HT-29 (cell line): Measurements from ENCODE around the gene MYH15. TPM values are rescaled to one million over a fixed set of nuclear protein-coding genes. Genes with fewer than 3 reads are reported as not detected.
A peak's percentile ranks its signal among the peaks of the same experiment; 100 is the strongest.

Experiments used
- DNase-seq: peaks from one replicate; pipeline ENCODE4 v3.0.0-alpha.2; 2015; ENCODE audit warnings: low spot score
- total RNA-seq: library from RNA; depleted of rRNA; stranded (reverse); fragments of >200 nt; shearing (Covaris generic); gene quantifications from 2 replicates; pipeline ENCODE4 v1.2.3, GENCODE V29; 2014

Gene MYH15
- total RNA-seq, 1 experiment from 2014 or later = not detected

DNA sequence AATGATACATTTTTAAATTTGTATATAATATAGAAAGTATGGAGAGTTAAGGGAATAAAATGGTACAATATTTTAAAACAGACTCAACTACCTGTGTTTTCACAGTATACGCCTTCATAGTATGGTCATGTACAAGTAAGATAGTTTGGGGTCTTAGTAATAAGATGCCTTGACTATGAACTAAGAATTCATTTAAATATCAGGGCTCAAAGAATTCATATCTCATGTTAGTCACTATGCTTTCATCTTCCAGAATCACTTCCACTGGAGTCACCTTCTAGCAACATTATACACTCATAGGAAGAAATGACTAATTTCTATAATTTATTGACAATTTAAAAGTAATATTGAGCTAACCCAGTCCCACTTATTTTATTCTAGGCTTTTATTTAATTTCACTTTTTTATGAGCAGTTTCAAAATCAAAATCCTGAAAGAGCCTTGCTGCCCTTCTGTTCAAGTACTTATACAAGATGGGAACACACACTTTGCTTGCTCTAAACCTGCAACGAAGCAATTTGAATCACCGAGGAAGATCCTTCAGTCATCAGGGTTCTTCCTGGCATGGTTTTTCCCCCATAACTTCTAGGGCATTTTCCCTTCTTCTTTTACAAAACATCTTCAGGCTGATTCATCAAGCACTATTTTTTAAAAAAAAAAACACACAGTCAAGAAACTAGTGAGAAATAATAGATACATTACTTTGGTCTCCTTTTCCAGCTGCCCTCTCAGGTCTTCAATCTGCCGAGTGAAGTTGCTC lies 94.1 kb downstream of the MYH15 start:
- no peak for DNase-seq

DNA sequence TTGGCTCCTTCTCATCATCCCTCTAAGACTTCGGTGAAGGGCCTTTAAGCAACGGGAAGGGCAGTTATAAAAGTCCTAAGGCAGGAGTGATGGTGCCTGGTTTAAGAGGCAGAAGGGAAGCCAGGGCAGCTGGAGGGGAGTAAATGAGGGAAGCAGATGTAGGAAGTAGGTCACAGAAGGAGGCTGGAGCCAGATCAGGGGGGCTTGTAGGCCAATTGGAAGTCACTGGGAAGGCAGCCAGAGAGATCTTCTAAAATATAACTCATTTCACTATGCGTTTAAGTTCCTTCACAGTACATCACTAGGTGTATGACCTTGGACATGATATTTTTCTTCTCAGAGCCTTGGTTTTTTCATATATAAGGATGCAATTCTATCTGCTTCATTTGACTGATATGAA lies 94.7 kb downstream of the MYH15 start:
- DNase-seq = no peak

DNA sequence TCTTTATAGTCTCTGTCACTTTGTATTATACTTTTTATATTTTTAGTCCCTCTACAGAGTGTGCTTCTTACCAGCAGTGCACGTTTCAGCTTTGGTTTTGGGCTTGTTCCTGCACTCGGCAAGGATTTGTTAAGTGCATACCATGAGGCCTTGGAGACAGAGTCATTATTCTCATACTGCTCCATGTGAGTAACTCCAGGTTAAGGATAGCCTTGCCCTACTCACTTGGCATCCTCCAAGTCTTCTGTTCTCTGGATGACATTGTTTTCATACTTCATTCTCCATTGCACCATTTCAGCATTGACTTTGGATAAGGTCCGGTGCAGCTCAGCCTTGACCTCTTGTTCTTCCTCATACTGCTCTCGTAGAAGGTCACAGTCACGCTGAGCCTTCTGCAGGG lies 96.4 kb downstream of the MYH15 start:
- DNase-seq = no peak

DNA sequence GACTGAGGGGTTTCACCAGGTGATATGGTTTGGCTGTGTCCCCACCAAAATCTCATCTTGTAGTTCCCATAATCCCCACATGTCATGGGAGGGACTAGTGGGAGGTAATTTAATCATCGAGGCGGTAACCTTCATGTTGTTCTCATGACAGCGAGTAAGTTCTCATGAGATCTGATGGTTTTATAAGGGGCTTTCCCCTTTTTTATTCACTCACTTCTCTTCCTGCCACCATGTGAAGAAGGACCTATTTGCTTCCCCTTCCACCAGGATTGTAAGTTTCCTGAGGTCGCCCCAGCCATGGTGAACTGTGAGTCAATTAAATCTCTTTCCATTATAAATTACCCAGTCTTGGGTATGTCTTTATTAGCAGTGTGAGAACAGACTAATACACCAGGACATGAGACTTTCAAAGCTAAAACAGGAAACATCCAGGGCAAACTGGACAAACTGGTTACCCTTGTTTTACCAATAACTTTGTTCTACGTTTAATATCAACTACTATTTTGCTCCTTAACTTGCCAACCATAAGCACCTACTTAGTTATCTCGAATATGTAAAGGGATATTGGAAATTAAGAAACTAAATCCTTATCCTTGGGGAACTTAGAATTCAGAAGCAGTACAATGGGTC lies 98.2 kb downstream of the MYH15 start:
- DNase-seq = peak; percentile 97

DNA sequence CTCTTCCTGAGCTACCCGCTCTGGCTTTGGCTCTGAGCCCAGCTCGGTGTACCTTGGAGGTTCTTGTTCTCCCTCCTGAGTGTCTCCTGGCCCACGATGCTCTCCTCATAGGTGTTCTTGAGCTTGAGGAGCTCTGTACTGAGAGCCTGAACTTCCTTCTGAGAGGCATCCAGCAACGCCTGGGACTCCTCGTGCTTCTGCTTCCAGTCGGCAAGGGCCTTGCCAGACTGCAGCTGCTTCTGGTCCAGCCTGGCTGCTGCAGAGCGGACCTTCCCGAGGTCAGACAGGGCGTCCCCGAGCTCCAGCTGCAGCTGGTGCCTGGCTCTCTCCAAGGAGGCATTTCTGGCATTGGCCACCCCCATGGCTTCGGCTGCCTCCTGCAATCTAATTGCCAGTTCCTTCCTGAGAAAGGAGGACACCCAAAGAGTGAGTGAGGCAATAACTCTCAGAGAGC lies 99.8 kb downstream of the MYH15 start:
- no peak for DNase-seq

DNA sequence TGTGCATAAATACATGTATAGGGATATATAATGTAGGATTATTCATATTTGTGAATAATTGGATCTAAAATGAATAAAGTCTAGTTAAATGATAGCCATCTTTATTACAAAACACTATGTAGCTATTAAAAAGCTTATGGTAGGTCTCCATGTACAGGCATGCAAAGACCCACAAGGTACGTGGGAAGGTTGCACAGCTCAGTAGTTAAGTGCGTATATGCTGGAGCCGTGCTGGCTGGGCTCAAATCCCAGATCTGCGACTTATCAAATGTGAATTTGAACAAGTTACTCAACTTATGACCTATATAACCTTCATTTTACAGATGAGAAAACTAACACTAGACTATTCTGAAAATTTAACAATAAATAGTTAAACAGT lies 100.6 kb downstream of the MYH15 start:
- no peak for DNase-seq

DNA sequence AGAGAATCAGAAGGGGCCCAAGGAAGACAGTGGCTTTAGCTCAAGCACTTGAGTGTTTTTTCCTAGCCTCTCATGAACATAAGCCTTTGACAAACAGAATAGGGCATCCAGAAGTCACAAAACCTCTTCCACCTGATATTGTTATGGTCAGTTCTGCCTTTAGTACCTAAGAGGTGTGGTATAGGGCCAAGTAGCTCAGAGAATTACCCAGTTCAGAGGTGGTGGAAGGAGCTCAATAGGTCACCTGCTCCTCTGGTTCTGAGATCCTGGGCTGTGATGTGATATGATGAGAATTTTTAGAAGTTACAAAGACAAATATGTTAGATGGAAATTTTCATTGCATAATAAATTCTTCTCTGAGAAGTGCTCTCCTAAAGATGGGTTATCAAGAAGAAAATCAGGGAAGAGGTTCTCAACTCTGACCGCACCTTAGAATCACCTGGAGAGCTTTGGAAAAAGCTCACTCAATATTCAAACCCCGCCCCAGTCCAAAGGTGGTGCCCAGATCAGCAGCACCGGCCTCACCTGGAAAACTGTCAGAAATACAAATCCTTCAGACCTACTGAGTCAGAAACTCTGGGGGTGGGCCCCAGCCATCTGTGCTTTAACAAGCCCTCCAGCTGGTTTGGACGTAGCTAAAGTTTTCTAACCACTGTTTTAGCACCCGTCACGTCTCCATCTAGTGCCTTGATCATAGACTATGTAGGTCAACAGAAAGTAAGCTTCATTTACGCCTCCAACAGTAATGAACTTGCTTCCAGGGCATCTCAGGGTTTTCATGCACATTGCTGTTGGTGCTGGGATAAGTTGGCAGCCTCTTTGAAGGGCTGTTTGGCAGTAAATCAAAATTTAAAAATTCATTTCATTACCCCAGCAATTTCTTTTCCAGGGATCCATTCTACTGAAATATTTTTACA lies 101.3 kb downstream of the MYH15 start:
- DNase-seq = peak; percentile 45

DNA sequence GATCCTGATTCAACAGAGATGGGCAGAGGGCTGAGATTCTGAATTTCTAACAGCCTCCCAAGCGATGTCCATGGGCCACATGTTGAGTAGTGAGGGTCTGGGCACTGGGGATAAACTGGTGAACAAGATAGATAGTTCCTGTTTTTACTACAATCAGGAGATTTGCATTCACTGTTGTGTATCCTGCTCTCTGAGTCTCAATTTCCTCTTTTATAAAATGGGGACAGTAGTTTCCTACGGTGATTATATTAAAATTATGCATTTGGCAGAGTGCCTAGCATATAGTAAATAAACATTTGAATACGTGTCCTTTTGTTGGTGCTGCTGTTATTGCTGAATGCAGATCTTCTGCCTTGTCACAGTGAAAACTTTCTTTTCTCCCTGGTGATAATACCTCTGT lies 102.5 kb downstream of the MYH15 start:
- no peak for DNase-seq

DNA sequence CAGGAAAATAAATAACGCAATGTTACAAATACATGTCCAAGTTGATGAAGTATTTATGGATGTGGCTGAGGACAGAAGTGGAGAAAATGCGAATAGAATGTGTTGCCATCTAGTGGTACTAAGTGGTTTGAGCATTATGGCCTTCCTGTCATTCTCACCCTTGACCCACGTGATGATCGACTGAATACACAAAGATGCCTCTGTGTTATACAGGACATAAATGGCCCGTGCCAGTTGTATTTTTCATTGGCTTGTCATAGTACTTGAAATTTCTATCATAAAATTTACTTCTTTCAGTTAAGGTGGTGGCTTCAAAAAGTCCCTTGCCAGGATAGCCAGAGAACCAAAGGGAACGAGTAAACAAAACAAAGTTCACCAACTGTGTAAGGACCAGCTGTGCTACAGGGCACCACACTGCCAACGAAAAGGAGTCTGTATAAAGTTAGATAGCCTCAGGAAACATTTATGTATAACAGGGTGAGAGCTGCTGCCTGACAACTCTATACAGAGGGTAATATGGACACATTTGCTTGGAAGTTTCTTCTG lies 103.7 kb downstream of the MYH15 start:
- peak; percentile 46 for DNase-seq

DNA sequence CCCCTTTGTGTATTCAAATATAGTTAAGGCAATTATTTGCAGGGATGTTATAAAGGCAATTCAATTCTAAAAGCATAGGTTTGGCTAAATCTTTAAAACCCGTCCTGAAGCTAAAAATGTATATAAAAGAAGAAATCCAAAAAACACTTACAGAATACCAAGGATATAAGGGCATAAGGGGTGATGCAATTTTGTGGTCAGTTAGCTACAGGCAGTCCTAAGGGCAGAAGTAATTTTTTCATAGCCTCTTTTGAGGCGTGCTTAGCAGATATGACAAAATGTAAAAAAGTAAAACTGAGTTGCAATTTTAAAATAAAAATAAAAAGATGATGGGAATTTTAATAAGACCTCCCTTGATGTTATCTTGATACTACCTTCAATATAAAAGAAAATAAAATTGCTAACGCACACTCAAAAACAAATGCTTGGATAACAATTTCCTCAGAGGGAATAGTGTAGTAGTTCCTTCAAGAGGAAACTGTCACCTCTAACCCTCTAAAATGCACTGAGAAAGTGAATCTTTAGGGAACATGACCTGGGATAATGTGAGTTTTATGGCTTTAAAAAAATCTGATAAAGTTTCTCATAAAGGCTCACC lies 104.2 kb downstream of the MYH15 start:
- no peak for DNase-seq

DNA sequence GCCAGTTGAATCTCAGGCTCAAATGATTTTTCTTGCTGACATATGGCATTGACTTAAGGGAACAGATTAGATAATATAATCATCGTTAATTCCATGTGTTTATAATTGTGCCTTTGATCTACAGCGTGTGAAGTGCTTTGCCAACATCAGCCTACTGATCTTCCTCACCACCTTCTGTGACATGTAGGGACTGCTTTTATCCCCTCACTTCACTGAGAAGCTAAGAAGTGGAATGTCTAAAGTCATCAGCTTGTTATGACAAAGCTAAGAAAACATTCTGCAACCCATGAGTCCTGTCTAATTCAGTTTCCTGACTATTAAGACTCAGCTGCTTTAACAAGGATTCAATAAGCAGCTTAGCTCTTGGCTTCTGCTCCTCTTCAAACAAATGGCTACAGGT lies 106.0 kb downstream of the MYH15 start:
- no peak for DNase-seq

DNA sequence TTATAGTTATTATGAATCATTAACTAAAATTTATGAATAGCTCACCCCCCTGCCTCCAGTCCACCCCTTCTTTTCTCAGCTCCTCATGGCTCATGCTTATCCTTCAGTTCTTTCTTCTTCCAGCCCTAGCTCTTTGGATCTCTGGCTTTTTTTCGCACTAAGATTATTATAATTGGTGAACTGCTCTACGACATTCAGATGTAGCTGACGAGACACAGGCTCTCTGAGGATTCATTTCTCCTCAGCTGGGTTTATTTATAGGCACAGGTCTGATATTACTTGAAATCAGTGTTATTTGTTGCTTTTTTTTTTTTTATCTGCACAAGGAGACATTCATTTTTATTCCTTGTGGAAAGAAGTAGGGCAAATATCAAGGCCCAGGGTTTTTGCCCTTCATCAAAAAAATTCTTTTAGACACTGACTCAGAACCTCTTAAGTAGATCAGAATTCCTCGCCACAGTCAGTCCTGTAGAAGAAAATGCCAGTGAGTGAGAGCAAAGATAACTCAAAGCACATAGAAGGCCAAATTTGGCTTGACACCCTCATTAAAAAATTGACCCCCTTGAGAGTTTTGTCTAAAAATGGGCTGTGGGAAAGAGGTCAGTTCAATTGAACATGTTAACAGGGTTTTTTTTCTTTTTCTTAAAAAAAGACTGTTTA lies 106.6 kb downstream of the MYH15 start:
- no peak for DNase-seq

DNA sequence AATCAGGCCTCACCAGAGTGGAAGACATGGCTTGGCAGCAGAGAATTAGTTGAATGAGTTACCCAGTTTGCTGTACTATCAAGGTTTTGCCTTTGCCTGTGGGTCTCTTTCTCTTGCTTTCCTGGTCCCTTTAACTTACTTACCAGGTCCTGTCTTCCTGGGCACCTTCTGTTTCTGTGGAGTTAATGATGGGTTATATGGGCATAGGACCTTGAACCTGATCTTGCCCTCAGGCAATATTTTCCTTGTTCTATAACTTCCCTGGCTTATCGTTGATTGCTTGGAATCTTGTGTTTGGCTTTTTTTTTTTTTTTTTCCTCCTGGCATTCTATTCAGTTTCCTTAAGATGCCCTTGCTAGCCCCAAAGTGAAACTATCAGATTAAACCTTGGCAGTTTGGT lies 107.2 kb downstream of the MYH15 start:
- no peak for DNase-seq

DNA sequence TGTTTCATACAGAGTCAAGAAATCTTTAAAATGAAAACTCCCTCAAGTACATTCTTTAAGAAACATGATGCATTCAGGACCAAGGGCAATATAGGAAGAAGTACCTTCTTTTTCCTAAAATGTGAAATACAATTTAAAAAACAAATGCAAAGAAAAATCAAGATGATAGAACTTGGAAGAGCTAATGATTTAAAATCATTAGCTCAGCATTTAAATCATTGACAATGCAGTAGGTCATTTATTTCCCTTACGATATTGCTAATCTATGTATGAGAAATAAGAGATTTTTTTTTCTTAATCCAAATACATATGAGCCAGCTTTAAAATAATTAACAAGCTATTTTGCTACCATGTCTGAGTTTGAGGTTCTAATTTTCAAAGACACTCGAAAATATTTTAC lies 108.6 kb downstream of the MYH15 start:
- no peak for DNase-seq

DNA sequence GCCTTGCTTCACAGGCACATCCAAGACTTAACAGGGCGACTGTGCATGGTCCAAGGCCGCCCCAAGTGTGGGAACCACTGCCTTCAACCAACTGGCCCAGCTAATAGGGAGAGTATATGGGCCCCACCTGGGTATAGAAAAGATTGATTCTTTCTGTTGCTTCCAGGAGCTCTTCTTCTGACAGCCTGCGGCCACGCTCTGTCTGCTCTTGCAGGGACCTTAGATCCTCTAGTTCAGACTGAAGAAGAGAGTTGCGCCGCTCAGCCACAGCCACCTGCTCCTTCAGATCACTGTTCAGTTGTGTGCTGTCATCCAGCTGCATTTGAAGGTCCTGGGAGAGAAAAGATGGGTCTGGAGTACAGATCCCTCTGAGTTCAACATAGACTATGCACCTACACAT lies 111.9 kb downstream of the MYH15 start:
- no peak for DNase-seq

DNA sequence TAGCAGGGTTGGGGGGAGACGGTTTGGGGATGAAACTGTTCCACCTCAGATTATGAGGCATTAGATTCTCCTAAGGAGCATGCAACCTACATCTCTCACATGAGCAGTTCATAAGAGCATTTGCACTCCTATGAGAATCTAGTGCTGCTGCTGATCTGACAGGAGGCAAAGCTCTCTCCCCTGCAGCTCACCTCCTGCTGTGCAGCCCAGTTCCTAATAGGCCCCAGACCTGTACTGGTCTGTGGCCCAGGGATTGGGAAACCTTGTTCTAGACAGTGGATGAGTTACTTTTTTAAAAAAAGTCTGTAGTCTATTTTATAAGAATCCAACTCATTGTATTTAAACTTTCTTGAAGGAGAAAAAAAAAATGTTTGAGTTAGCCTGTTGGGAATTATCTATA lies 114.1 kb downstream of the MYH15 start:
- DNase-seq = no peak

DNA sequence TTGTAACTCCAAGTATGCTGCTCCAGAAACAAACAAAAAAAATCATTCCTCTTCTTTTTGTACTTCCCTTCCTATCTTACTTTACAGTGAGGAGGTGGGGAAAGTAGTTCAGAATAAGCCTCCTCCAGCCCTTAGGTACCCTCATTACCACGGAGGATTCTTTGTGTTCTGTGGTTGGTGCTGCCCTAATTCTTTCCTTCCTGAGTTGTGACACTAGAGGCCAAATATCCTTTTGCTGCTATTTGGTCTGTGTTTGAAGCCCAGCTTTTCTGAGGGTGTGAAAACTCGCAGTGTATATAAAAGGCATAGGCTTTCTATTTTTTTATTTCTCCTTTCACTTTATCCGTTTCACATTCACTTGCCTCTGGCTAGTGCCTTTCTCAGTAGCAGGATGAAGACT lies 115.8 kb downstream of the MYH15 start:
- DNase-seq = no peak

DNA sequence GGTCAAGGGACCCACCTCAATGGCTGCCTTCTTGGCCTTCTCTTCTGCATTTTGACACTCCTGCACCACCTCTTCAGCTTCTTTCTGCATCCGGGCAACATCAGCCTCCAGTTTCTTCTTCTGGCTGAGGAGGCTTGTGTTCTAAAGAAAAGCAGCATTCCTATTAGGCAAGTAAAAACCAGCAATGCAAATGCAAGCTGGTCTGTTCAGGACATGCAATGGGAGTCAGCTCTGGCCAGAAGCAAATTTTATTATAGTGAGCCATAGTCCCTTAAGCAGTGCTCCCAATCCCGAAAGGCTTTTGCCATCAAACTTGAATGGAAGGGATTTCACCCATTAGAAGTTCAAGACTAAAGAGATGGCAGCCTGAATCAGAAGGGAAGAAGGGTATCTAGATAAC lies 116.4 kb downstream of the MYH15 start:
- no peak for DNase-seq

DNA sequence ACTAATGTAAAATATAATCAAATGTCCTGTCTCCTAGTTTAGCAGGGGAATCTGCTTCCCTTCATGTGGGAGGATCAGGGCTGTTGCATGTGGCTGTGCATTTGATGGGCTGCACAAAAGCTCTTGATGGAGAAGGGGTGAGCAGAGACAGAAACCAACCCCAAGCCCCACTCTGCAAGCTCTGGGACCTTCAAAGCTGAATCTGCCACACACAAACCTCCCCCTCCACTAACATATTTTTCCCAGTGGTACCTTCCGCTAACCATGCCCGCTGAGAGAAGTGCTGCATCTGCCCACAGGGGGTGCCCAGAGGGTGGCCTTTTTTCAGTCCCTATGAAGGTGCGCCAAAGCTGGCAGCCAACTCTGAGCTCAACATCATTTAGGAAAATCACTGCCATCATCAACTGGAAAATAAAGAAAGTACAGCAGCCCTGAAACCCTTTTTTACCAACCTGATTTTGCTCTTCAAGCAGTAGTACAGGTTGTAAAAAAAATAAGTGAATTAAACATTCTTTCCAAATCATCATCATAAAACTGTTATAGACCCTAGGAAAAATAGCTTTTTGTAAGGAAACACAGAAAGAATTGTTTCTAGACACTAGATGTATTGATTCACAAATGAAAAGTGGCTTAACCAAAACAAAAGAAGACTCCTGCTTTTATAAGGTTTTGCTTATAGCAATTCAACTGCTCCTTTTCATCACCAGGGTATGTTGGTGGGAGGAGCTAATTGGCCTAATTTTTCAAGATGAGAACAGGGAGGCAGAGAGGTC lies 117.1 kb downstream of the MYH15 start:
- DNase-seq = no peak

DNA sequence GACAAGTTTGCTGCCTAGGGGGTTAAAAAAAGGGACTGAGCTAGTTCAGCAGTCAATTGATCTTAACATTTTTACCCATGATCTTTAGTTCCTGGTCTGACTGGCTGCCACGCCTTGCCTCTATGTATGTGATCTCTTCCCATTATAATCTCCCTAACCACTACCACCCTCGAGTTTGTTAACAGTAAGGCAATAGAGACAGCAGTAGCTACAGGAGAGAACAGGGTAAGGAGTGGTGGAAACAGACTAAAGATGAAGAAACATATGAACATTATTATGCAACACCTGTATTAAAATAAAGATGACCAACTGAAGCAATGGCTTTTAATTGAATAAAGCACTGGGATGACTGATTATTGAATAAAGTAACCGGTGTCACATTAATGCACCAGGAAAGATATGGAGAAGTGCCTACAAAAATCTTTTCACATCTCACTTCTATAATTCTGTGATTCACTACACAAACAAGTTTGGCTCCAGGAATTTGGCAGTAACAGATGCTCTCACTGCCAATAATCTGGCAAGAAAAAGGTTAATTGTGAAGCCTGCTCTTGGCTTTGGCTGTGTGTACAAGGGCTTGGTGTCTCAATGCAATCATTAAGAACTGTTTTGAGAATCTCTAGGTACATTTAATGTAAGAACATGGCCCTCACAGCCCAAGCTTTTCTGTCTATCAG lies 118.3 kb downstream of the MYH15 start:
- no peak for DNase-seq
